PC-3 (cell line): ENCODE data around the gene NSG2. TPM values are rescaled to one million over a fixed set of nuclear protein-coding genes. Genes with fewer than 3 reads are reported as not detected.
"Not testable (repeated sequence)": the region's sequence is repeated elsewhere in the genome, so short reads cannot be mapped to it uniquely, and the experiment has no call there.

ENCODE experiments used
- ATAC-seq: fragments of 200-7000 bp; cut with Tn5 transposase; 2 replicates; pipeline ENCODE4 v1.9.1; 2020; ENCODE audit warnings: mild to moderate bottlenecking, moderate library complexity
- BruUV-seq: library from RNA; stranded (reverse); fragments of 400-500 nt; replicated peaks from 2 replicates; lab custom pipeline; 2021; lab: Mats Ljungman, UMichigan
- CTCF ChIA-PET: fragments of 300-600 bp; sonication (Branson Sonifier 250); formaldehyde crosslinking; loops from one replicate; lab custom pipeline; 2022; ENCODE audit warnings: antibody characterized with exemption; lab: Charles Lee
- POLR2A ChIA-PET: fragments of 300-600 bp; sonication (Branson Sonifier 250); formaldehyde crosslinking; loops from one replicate; lab custom pipeline; 2022; ENCODE audit warnings: antibody characterized with exemption; ENCODE audit not compliant: unreplicated experiment; lab: Charles Lee
- DNase-seq: peaks from one replicate; pipeline ENCODE4 v3.0.0-alpha.2; 2015
- H2AFZ ChIP-seq: fragments of 300-600 bp; sonication (generic); 2 replicates; pipeline ENCODE4 v1.6.0; 2016; ENCODE audit warnings: antibody characterized with exemption, low read length
- H3F3A ChIP-seq: fragments of 300-600 bp; sonication (generic); one replicate; pipeline ENCODE4 v1.6.0; 2017; ENCODE audit warnings: antibody characterized with exemption, low read length, control low read depth, mild to moderate bottlenecking; ENCODE audit not compliant: unreplicated experiment
- H3K27ac ChIP-seq: fragments of 300-600 bp; sonication (generic); 2 replicates; pipeline ENCODE4 v1.5.1; 2016; ENCODE audit warnings: mild to moderate bottlenecking, low read length
- H3K27me3 ChIP-seq: fragments of 300-600 bp; sonication (generic); 2 replicates; pipeline ENCODE4 v1.6.1; 2016; ENCODE audit warnings: low read length, mixed read lengths
- H3K36me3 ChIP-seq: fragments of 300-600 bp; sonication (generic); 2 replicates; pipeline ENCODE4 v1.6.1; 2016; ENCODE audit warnings: low read depth, mixed run types, low read length, mixed read lengths
- H3K4me1 ChIP-seq: fragments of 300-600 bp; sonication (generic); 2 replicates; pipeline ENCODE4 v1.5.1; 2016; ENCODE audit warnings: low read length; ENCODE audit not compliant: insufficient read depth
- H3K4me2 ChIP-seq: fragments of 300-600 bp; sonication (generic); 2 replicates; pipeline ENCODE4 v1.6.0; 2016; ENCODE audit warnings: low read length
- H3K4me3 ChIP-seq: fragments of 300-600 bp; sonication (generic); 2 replicates; pipeline ENCODE4 v1.5.1; 2016; ENCODE audit warnings: mild to moderate bottlenecking, low read length, mixed read lengths
- H3K79me2 ChIP-seq: fragments of 300-600 bp; sonication (generic); 2 replicates; pipeline ENCODE4 v1.6.1; 2017; ENCODE audit warnings: low read length, mixed read lengths
- H3K9ac ChIP-seq: fragments of 300-600 bp; sonication (generic); 2 replicates; pipeline ENCODE4 v1.6.0; 2016; ENCODE audit warnings: mild to moderate bottlenecking, low read length
- H3K9me2 ChIP-seq: fragments of 300-600 bp; sonication (generic); replicated peaks from 2 replicates; pipeline ENCODE4 v1.6.1; 2016; ENCODE audit warnings: mixed run types, low read length, mixed read lengths
- H3K9me3 ChIP-seq: fragments of 300-600 bp; sonication (generic); 2 replicates; pipeline ENCODE4 v1.6.1; 2016; ENCODE audit warnings: low read length, mixed read lengths
- H4K20me1 ChIP-seq: fragments of 300-600 bp; sonication (generic); 2 replicates; pipeline ENCODE4 v1.6.1; 2016; ENCODE audit warnings: low read length, mixed read lengths
- CTCF ChIP-seq: fragments of 300-600 bp; sonication (generic); conservative IDR thresholded peaks from 2 replicates; pipeline ENCODE4 v1.5.1; 2017; ENCODE audit warnings: antibody characterized with exemption, low read depth, mild to moderate bottlenecking, low read length
- EZH2 ChIP-seq: fragments of 300-600 bp; sonication (generic); IDR thresholded peaks from one replicate; pipeline ENCODE4 v1.6.1; 2017; ENCODE audit warnings: antibody characterized with exemption, mild to moderate bottlenecking, low read length; ENCODE audit not compliant: unreplicated experiment
- EZH2phosphoT487 ChIP-seq: fragments of 300-600 bp; sonication (generic); IDR thresholded peaks from 2 replicates; pipeline ENCODE4 v1.6.1; 2018; ENCODE audit warnings: mild to moderate bottlenecking, antibody characterized with exemption, low read length, borderline replicate concordance
- intact Hi-C: fragments of 100-400 bp; cut with micrococcal nuclease; formaldehyde crosslinking; loops from 2 replicates; pipeline ENCODE4 v1.9.0; 2023
- total RNA-seq: library from RNA; depleted of rRNA; stranded (reverse); fragments of >200 nt; gene quantifications from 2 replicates; pipeline ENCODE4 v1.2.3, GENCODE V29; 2014

NSG2 gene
- total RNA-seq, 1 experiment from 2014 or later: 0.07 TPM

GRCh38 chr5:174010365-174010764, 35.1 kb upstream of the NSG2 start:
- no peaks in the 10 kb centered on the region for H3F3A ChIP-seq
- H3K9me2 ChIP-seq: no peaks in the 10 kb centered on the region
- BruUV-seq: no TSS peak
- H3K4me1 ChIP-seq: no peaks in the 10 kb centered on the region
- ATAC-seq: no peak
- H3K4me2 ChIP-seq: no peak overlapping the region
- DNase-seq: no peak
- H3K9ac ChIP-seq: no peak overlapping the region
- no peaks in the 10 kb centered on the region for H3K36me3 ChIP-seq
- H3K4me3 ChIP-seq: no peak overlapping the region
- no peak overlapping the region for H3K27ac ChIP-seq
- no peaks in the 10 kb centered on the region for H3K9me3 ChIP-seq
- intact Hi-C loops: no loop called here
- ChIA-PET CTCF (no interaction called here), POLR2A (no interaction called here)
- no peaks in the 10 kb centered on the region for H4K20me1 ChIP-seq
- TF ChIP-seq CTCF (no peak), EZH2phosphoT487 (no peak), EZH2 (no peak)
- peaks cover 49% of the 10 kb centered on the region for H3K27me3 ChIP-seq
- no peaks in the 10 kb centered on the region for H3K79me2 ChIP-seq
- no peak overlapping the region for H2AFZ ChIP-seq

- Histone ChIP-seq H3K27ac (no peak overlapping the region), H3K9me3 (no peaks in the 10 kb centered on the region), H3K79me2 (no peaks in the 10 kb centered on the region), H2AFZ (no peak overlapping the region), H3K9me2 (no peaks in the 10 kb centered on the region), H3K27me3 (peaks cover 39% of the 10 kb centered on the region), H3K9ac (no peak overlapping the region), H3K4me2 (no peak overlapping the region), H3K4me3 (no peak overlapping the region), H3K36me3 (no peaks in the 10 kb centered on the region), H3F3A (no peaks in the 10 kb centered on the region), H4K20me1 (no peaks in the 10 kb centered on the region), H3K4me1 (no peaks in the 10 kb centered on the region)
- ChIA-PET CTCF (no interaction called here), POLR2A (no interaction called here)
- DNase-seq (no peak), ATAC-seq (no peak)
- TF ChIP-seq CTCF (no peak), EZH2 (no peak)
- intact Hi-C loops: no loop called here
- BruUV-seq: no TSS peak
Measured at GRCh38 chr5:174011441-174011840, 34.1 kb upstream of the NSG2 start.

- H3K36me3 ChIP-seq, H3F3A ChIP-seq, H3K4me1 ChIP-seq, H3K27ac ChIP-seq, H3K79me2 ChIP-seq, H3K9ac ChIP-seq, POLR2A ChIA-PET, H3K9me3 ChIP-seq, H3K9me2 ChIP-seq, H4K20me1 ChIP-seq, BruUV-seq: not testable (repeated sequence)
- ATAC-seq (peak; percentile 99), DNase-seq (peak; percentile 93)
- intact Hi-C loops: loop anchor here (1.0 kb wide), 1 partner anchor 292 kb away; no protein-coding TSS in a partner anchor
- peak overlapping the region; percentile 48 for H3K4me2 ChIP-seq
- H3K27me3 ChIP-seq: peaks cover 31% of the 10 kb centered on the region
- TF ChIP-seq CTCF: peak; percentile 88
- CTCF ChIA-PET: interaction anchor here (1.0 to 1.3 kb wide), 2 partner anchors 291 to 297 kb away, joined by 8 to 9 read pairs; no protein-coding TSS in a partner anchor
- peak overlapping the region; percentile 13 for H2AFZ ChIP-seq
- peak overlapping the region; percentile 44 for H3K4me3 ChIP-seq
Measured at GRCh38 chr5:174020069-174020927, 25.2 kb upstream of the NSG2 start.
